GM18498 (cell line): Measurements from ENCODE around the gene TBC1D20.
"Not testable (repeated sequence)": the region's sequence is repeated elsewhere in the genome, so short reads cannot be mapped to it uniquely, and the experiment has no call there.

Experiments
- ATAC-seq: cut with Tn5 transposase; IDR thresholded peaks from one replicate; pipeline ENCODE4 v1.9.1; 2021; ENCODE audit warnings: mild to moderate bottlenecking, moderate library complexity; ENCODE audit not compliant: unreplicated experiment

Gene TBC1D20

GRCh38 chr20:476561-477249 is 14.4 kb upstream of the TBC1D20 start:
- ATAC-seq = not testable (repeated sequence)

- no peak for ATAC-seq
These were observed 13.4 kb upstream of the TBC1D20 start for GRCh38 chr20:475463-476357.

- ATAC-seq = no peak
These were observed 12.2 kb upstream of the TBC1D20 start for GRCh38 chr20:474581-474980.

GRCh38 chr20:472889-473292 is 10.6 kb upstream of the TBC1D20 start:
- no peak for ATAC-seq

GRCh38 chr20:472137-472846 is 10.0 kb upstream of the TBC1D20 start:
- ATAC-seq = no peak

GRCh38 chr20:469746-470490 is 7.6 kb upstream of the TBC1D20 start:
- no peak for ATAC-seq

GRCh38 chr20:467755-468154 is 5.4 kb upstream of the TBC1D20 start:
- no peak for ATAC-seq

- ATAC-seq = peak; percentile 57
These were observed 807 bp downstream of the TBC1D20 start for GRCh38 chr20:461254-462198.

GRCh38 chr20:460707-461106 is 1.6 kb downstream of the TBC1D20 start:
- ATAC-seq = no peak

GRCh38 chr20:460180-460579 is 2.2 kb downstream of the TBC1D20 start:
- no peak for ATAC-seq

- ATAC-seq = no peak
These were observed 3.6 kb downstream of the TBC1D20 start for GRCh38 chr20:458776-459175.

- ATAC-seq = no peak
These were observed 7.4 kb downstream of the TBC1D20 start for GRCh38 chr20:454951-455350.

- ATAC-seq = not testable (repeated sequence)
These were observed 10.3 kb downstream of the TBC1D20 start for GRCh38 chr20:452021-452420.

- no peak for ATAC-seq
These were observed 16.6 kb downstream of the TBC1D20 start for GRCh38 chr20:445514-446336.

- no peak for ATAC-seq
These were observed 17.4 kb downstream of the TBC1D20 start for GRCh38 chr20:444862-445426.

GRCh38 chr20:444117-444516 is 18.2 kb downstream of the TBC1D20 start:
- no peak for ATAC-seq

GRCh38 chr20:443223-443775 is 19.0 kb downstream of the TBC1D20 start:
- no peak for ATAC-seq

GRCh38 chr20:440636-441035 is 21.7 kb downstream of the TBC1D20 start:
- no peak for ATAC-seq
